ENCODE results near the gene PLCL2. TPM values are rescaled to one million over a fixed set of nuclear protein-coding genes. Genes with fewer than 3 reads are reported as not detected.

PLCL2 gene
- total RNA-seq, 1 experiment from 2014 or later: 2.5 TPM

GRCh38 chr3:17074559-17074958 is 189.8 kb downstream of the PLCL2 start:
- no peak for DNase-seq
- Histone ChIP-seq H2AFZ (ENCODE audit: low read length) (no peak overlapping the region), H3K36me3 (ENCODE audit: insufficient read depth, low read length) (no peaks in the 10 kb centered on the region), H3K79me2 (ENCODE audit: low read length) (no peaks in the 10 kb centered on the region), H3K27me3 (ENCODE audit: low read length) (no peaks in the 10 kb centered on the region), H4K20me1 (ENCODE audit: insufficient read depth, low read depth, low read length) (no peaks in the 10 kb centered on the region), H3K9me2 (replicated peaks; ENCODE audit: insufficient read depth, low read length) (no peaks in the 10 kb centered on the region), H3K9me3 (ENCODE audit: low read length) (no peaks in the 10 kb centered on the region), H3K4me2 (ENCODE audit: low read depth, low read length, poor library complexity, severe bottlenecking) (no peak overlapping the region), H3K27ac (ENCODE audit: low read length) (no peak overlapping the region), H3K4me3 (ENCODE audit: low read length) (no peak overlapping the region), H3K9ac (ENCODE audit: low read length) (no peak overlapping the region), H3K4me1 (ENCODE audit: low read length) (no peaks in the 10 kb centered on the region)

- no peaks in the 10 kb centered on the region for H4K20me1 ChIP-seq (ENCODE audit: insufficient read depth, low read depth, low read length)
Measured at GRCh38 chr3:17075358-17075757, 190.6 kb downstream of the PLCL2 start.

GRCh38 chr3:17075907-17076306 is 191.2 kb downstream of the PLCL2 start:
- Histone ChIP-seq H3K9me2 (replicated peaks; ENCODE audit: insufficient read depth, low read length) (no peaks in the 10 kb centered on the region), H3K4me3 (ENCODE audit: low read length) (no peak overlapping the region), H3K9me3 (ENCODE audit: low read length) (no peaks in the 10 kb centered on the region), H3K4me2 (ENCODE audit: low read depth, low read length, poor library complexity, severe bottlenecking) (no peak overlapping the region), H3K9ac (ENCODE audit: low read length) (no peak overlapping the region), H3K27me3 (ENCODE audit: low read length) (no peaks in the 10 kb centered on the region), H3K27ac (ENCODE audit: low read length) (no peak overlapping the region), H2AFZ (ENCODE audit: low read length) (no peak overlapping the region), H4K20me1 (ENCODE audit: insufficient read depth, low read depth, low read length) (no peaks in the 10 kb centered on the region), H3K79me2 (ENCODE audit: low read length) (no peaks in the 10 kb centered on the region), H3K4me1 (ENCODE audit: low read length) (no peaks in the 10 kb centered on the region), H3K36me3 (ENCODE audit: insufficient read depth, low read length) (no peaks in the 10 kb centered on the region)
- DNase-seq: no peak

More at GRCh38 chr3:17075358-17075757, 190.6 kb downstream of the PLCL2 start:
- Histone ChIP-seq H3K36me3 (ENCODE audit: insufficient read depth, low read length) (no peaks in the 10 kb centered on the region), H3K79me2 (ENCODE audit: low read length) (no peaks in the 10 kb centered on the region), H3K27me3 (ENCODE audit: low read length) (no peaks in the 10 kb centered on the region), H3K4me1 (ENCODE audit: low read length) (no peaks in the 10 kb centered on the region), H3K9me3 (ENCODE audit: low read length) (no peaks in the 10 kb centered on the region), H3K4me3 (ENCODE audit: low read length) (no peak overlapping the region), H3K27ac (ENCODE audit: low read length) (no peak overlapping the region), H3K9me2 (replicated peaks; ENCODE audit: insufficient read depth, low read length) (no peaks in the 10 kb centered on the region), H2AFZ (ENCODE audit: low read length) (no peak overlapping the region), H3K9ac (ENCODE audit: low read length) (no peak overlapping the region), H3K4me2 (ENCODE audit: low read depth, low read length, poor library complexity, severe bottlenecking) (no peak overlapping the region)
- no peak for DNase-seq

- H4K20me1 ChIP-seq (ENCODE audit: insufficient read depth, low read depth, low read length): no peaks in the 10 kb centered on the region
- DNase-seq: no peak
- no peak overlapping the region for H3K4me2 ChIP-seq (ENCODE audit: low read depth, low read length, poor library complexity, severe bottlenecking)
- H3K27ac ChIP-seq (ENCODE audit: low read length): no peak overlapping the region
- no peaks in the 10 kb centered on the region for H3K79me2 ChIP-seq (ENCODE audit: low read length)
- no peaks in the 10 kb centered on the region for H3K4me1 ChIP-seq (ENCODE audit: low read length)
- H2AFZ ChIP-seq (ENCODE audit: low read length): no peak overlapping the region
- H3K27me3 ChIP-seq (ENCODE audit: low read length): no peaks in the 10 kb centered on the region
- H3K9ac ChIP-seq (ENCODE audit: low read length): no peak overlapping the region
- no peaks in the 10 kb centered on the region for H3K9me2 ChIP-seq (replicated peaks; ENCODE audit: insufficient read depth, low read length)
- H3K4me3 ChIP-seq (ENCODE audit: low read length): no peak overlapping the region
- no peaks in the 10 kb centered on the region for H3K9me3 ChIP-seq (ENCODE audit: low read length)
- H3K36me3 ChIP-seq (ENCODE audit: insufficient read depth, low read length): no peaks in the 10 kb centered on the region
Measured at GRCh38 chr3:17076940-17077605, 192.3 kb downstream of the PLCL2 start.

GRCh38 chr3:17077606-17078005 is 192.9 kb downstream of the PLCL2 start:
- no peaks in the 10 kb centered on the region for H3K27me3 ChIP-seq (ENCODE audit: low read length)
- no peaks in the 10 kb centered on the region for H3K9me3 ChIP-seq (ENCODE audit: low read length)
- no peaks in the 10 kb centered on the region for H3K36me3 ChIP-seq (ENCODE audit: insufficient read depth, low read length)
- DNase-seq: no peak
- H3K79me2 ChIP-seq (ENCODE audit: low read length): no peaks in the 10 kb centered on the region
- no peaks in the 10 kb centered on the region for H3K9me2 ChIP-seq (replicated peaks; ENCODE audit: insufficient read depth, low read length)
- no peaks in the 10 kb centered on the region for H4K20me1 ChIP-seq (ENCODE audit: insufficient read depth, low read depth, low read length)
- H2AFZ ChIP-seq (ENCODE audit: low read length): no peak overlapping the region
- H3K4me1 ChIP-seq (ENCODE audit: low read length): no peaks in the 10 kb centered on the region
- no peak overlapping the region for H3K27ac ChIP-seq (ENCODE audit: low read length)
- no peak overlapping the region for H3K9ac ChIP-seq (ENCODE audit: low read length)
- no peak overlapping the region for H3K4me2 ChIP-seq (ENCODE audit: low read depth, low read length, poor library complexity, severe bottlenecking)
- H3K4me3 ChIP-seq (ENCODE audit: low read length): no peak overlapping the region

GRCh38 chr3:17078926-17079465 is 194.2 kb downstream of the PLCL2 start:
- no peaks in the 10 kb centered on the region for H3K9me3 ChIP-seq (ENCODE audit: low read length)
- no peaks in the 10 kb centered on the region; the same call in 1 of the 2 replicates for H3K27me3 ChIP-seq (ENCODE audit: low read length)
- no peak overlapping the region for H2AFZ ChIP-seq (ENCODE audit: low read length)
- no peaks in the 10 kb centered on the region for H3K4me1 ChIP-seq (ENCODE audit: low read length)
- DNase-seq: no peak
- H3K36me3 ChIP-seq (ENCODE audit: insufficient read depth, low read length): no peaks in the 10 kb centered on the region
- no peaks in the 10 kb centered on the region for H4K20me1 ChIP-seq (ENCODE audit: insufficient read depth, low read depth, low read length)
- H3K4me2 ChIP-seq (ENCODE audit: low read depth, low read length, poor library complexity, severe bottlenecking): no peak overlapping the region
- no peak overlapping the region for H3K27ac ChIP-seq (ENCODE audit: low read length)
- H3K9me2 ChIP-seq (replicated peaks; ENCODE audit: insufficient read depth, low read length): no peaks in the 10 kb centered on the region
- H3K4me3 ChIP-seq (ENCODE audit: low read length): no peak overlapping the region
- H3K79me2 ChIP-seq (ENCODE audit: low read length): no peaks in the 10 kb centered on the region
- no peak overlapping the region for H3K9ac ChIP-seq (ENCODE audit: low read length)

GRCh38 chr3:17079933-17080332 is 195.2 kb downstream of the PLCL2 start:
- no peaks in the 10 kb centered on the region; the same call in 1 of the 2 replicates for H3K27me3 ChIP-seq (ENCODE audit: low read length)
- DNase-seq: no peak
- H3K79me2 ChIP-seq (ENCODE audit: low read length): no peaks in the 10 kb centered on the region
- H4K20me1 ChIP-seq (ENCODE audit: insufficient read depth, low read depth, low read length): no peaks in the 10 kb centered on the region
- H3K9ac ChIP-seq (ENCODE audit: low read length): no peak overlapping the region
- H3K4me2 ChIP-seq (ENCODE audit: low read depth, low read length, poor library complexity, severe bottlenecking): no peak overlapping the region
- H2AFZ ChIP-seq (ENCODE audit: low read length): no peak overlapping the region
- no peak overlapping the region for H3K4me3 ChIP-seq (ENCODE audit: low read length)
- H3K36me3 ChIP-seq (ENCODE audit: insufficient read depth, low read length): no peaks in the 10 kb centered on the region
- no peak overlapping the region for H3K27ac ChIP-seq (ENCODE audit: low read length)
- H3K4me1 ChIP-seq (ENCODE audit: low read length): no peaks in the 10 kb centered on the region
- no peaks in the 10 kb centered on the region for H3K9me3 ChIP-seq (ENCODE audit: low read length)
- H3K9me2 ChIP-seq (replicated peaks; ENCODE audit: insufficient read depth, low read length): no peaks in the 10 kb centered on the region

- Histone ChIP-seq H3K27me3 (ENCODE audit: low read length) (no peaks in the 10 kb centered on the region; the same call in 1 of the 2 replicates), H3K9me3 (ENCODE audit: low read length) (no peaks in the 10 kb centered on the region), H3K4me2 (ENCODE audit: low read depth, low read length, poor library complexity, severe bottlenecking) (no peak overlapping the region), H4K20me1 (ENCODE audit: insufficient read depth, low read depth, low read length) (no peaks in the 10 kb centered on the region), H3K79me2 (ENCODE audit: low read length) (no peaks in the 10 kb centered on the region), H3K9me2 (replicated peaks; ENCODE audit: insufficient read depth, low read length) (no peaks in the 10 kb centered on the region), H3K27ac (ENCODE audit: low read length) (no peak overlapping the region), H3K4me1 (ENCODE audit: low read length) (no peaks in the 10 kb centered on the region), H2AFZ (ENCODE audit: low read length) (no peak overlapping the region), H3K9ac (ENCODE audit: low read length) (no peak overlapping the region), H3K36me3 (ENCODE audit: insufficient read depth, low read length) (no peaks in the 10 kb centered on the region), H3K4me3 (ENCODE audit: low read length) (no peak overlapping the region)
- no peak for DNase-seq
Measured at GRCh38 chr3:17081520-17081919, 196.8 kb downstream of the PLCL2 start.

Measured in Karpas-422 (cell line).